NOMO-1 treated with dmso at 0.1 percent for 144 hours (cell line): Measurements from ENCODE around the gene MICALL2.

ENCODE experiments used
- DNase-seq: peaks from one replicate; lab custom pipeline; 2025; ENCODE audit not compliant: unreplicated experiment; lab: John Stamatoyannopoulos, UW

The MICALL2 gene

DNA sequence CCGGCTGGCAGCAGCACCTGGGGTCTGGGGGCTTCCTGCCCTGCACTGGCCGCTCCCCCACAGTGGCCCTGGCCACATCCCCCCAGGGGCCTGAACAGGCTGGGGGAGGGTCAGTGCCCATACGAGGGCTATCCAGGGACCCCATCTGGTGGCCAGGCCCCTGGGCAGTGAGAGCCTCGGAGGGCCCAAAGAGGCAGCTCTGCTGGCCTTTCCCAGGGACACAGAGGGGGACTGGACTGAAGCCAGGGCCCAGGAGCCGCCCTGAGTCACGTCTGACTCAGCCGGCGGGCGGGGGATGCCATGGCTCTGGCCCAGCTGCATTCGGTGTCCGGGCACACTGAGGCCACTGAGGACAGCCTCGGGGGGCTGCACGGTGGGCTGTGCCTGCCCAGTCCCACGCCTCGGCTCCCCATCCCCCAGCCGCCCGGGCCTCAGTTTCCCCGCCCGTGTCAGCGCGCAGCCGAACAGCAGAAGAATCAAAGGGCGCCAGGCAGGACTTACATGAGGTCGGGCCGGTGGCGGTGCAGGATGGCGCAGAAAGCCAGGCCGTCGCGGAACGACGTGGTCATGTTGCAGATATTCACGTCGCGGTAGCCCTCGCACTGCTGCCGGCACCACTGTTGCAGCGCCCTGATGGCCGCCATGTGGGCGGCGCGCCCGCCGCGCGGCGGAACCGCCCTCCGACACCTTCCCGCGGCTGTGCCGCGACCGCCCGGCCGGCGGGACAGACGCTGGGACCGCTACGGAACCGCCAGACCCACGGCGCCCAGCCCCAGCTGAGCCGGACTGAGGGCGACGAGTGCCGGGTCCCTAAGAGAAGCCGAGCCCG lies at the start of gene MICALL2:
MICALL2 (minus strand) TSS at position 788 of the 829 bp plus-strand sequence; CDS start at position 644, 144 bp downstream.
- DNase-seq = no peak

DNA sequence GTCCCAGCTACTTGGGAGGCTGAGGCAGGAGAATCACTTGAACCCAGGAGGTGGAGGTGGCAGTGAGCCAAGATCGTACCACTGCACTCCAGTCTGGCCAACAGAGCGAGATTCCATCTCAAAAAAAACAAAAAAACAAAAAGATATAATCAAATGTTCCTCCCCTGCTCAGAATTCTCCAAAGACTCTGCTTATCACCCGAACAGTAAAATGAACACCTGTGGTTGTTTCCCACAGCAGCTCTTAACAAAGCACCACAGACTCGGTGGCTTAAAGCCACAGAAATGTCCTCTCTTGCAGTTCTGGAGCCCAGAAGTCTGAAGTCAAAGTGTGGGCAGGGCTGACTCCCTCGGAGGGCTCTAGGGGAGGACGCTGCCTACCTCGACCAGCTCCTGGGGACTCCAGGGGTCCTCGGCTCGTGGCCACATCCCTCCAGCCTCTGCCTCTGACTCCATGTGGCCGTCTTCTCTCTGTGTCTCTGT lies 49.0 kb upstream of the MICALL2 start:
- no peak for DNase-seq

DNA sequence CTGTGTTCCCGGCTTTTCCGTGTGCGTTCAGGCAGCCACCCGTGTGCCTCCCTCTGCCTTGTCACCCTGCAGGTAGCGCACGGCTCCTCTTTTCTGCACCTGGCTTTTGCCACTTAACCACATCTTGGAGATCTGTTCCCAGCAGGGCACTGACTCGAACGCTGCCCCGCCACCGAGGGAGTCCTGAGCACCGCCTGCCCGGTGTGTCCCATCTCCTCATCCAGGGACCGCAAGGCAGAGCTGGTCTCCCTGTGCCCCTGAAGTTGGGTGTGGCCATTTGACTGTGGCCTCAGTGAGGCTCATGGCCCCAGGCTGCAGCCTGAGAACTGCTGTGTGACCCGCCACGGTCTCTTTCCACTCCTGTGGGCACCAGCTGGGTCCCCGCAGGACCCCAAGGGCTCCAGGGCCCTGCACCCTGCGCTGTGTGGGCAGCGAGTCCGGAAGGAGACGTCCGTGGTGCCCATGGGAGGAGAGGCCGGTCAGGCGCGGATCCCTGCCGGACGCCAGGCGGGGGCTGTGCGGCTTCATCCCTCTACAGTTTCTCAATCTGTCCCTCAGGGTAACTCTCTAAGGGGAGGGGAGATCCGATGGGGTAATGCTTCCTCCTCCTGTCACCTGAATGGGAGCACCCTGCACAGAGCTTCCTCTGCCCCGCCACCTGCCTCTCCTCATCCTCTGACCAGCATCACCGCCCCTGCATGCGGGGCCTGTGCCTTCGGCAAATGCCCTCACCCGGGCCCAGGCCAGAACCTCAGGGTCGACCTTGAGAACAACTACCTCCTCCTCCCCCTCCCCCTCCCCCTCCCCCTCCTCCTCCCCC lies 46.7 kb upstream of the MICALL2 start:
- DNase-seq = no peak

DNA sequence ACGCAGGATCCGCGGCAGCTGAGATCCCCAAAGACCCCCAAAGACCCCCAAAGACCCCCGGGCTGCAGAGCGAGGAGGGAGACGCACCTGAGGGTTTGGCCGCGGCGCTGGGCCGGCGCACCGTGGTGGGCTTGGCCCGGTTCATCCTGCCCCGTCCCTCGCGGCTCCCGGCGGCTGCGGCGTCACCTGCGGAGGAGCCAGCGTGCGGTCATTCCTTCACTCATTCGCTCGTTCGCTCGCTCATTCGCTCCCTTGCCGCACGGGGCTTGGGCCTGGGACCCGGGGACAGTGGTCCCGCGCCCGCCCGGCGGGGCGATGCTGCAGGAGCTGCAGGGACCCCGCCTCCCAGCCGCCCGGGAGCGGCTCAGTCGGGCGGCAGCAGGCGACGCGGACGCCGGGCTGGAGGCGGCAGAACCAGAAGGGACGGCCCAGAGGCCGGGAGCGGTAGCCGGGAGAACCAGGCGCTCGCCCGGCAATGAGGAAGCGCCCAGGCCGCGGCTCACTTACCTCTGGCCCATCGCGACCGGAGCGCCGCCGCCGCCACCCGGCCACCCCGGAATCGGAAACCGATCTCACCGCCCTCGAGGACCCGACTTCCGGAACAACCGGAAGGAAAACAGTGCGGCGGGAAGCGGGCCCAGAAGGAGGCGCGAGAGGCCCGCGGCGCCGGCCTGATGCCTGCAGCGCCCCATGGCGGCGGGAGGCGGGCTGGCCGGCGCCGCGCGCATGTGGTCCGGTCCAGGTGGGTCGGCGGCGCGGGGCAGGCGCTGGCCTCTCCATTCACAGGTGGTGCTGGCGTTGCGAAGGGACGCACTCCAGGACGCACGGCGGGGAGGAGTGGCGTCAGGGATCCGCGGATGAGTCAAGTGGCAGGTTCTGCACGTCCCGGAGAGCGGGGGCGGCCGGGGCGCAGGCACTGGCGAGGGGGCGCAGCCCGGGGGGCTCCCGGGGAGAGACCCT lies 44.8 kb upstream of the MICALL2 start, which contains the start of gene INTS1:
INTS1 (minus strand) TSS at position 574 of the 960 bp plus-strand sequence; CDS start at position 145, 429 bp downstream.
- peak; percentile 91 for DNase-seq

DNA sequence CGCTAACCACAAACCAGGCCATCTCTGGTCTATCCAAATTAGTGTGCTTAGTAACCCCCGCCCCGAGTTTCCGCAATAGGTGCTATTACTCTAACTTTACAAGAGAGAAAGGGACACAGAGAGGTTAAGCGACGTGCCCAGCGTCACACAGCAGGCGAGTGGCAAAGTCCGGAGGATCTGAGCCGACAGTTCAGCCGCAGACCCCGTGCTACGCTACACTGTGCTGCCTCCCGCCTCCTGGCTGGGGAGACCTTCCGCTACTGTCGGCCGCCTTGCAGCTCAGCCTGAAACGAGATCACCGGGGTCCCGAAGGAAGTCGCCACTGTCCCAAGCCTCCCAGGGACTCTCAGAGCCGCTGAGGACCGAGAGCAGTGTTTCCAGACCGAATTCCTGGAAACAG lies 44.1 kb upstream of the MICALL2 start:
- DNase-seq = no peak

DNA sequence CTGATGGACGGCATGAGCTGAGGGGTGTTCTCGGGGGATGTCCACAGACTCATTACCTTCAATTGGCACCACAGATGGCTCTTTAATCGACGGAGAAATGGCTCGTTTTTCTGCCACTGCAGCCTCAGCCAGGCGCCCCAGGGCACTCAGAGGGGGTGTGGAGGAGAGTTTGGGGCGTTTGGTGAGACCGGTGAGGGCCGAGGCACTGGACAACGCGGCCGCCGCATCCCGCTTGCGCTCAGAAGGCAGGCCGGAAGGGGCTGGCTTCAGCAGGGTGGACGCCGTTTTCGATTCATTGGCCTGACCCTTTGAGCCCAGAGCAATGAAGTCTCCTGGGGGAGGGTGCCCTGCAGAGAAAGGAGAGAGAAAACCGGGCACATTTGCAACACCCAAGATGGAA lies 43.6 kb upstream of the MICALL2 start:
- DNase-seq = no peak

DNA sequence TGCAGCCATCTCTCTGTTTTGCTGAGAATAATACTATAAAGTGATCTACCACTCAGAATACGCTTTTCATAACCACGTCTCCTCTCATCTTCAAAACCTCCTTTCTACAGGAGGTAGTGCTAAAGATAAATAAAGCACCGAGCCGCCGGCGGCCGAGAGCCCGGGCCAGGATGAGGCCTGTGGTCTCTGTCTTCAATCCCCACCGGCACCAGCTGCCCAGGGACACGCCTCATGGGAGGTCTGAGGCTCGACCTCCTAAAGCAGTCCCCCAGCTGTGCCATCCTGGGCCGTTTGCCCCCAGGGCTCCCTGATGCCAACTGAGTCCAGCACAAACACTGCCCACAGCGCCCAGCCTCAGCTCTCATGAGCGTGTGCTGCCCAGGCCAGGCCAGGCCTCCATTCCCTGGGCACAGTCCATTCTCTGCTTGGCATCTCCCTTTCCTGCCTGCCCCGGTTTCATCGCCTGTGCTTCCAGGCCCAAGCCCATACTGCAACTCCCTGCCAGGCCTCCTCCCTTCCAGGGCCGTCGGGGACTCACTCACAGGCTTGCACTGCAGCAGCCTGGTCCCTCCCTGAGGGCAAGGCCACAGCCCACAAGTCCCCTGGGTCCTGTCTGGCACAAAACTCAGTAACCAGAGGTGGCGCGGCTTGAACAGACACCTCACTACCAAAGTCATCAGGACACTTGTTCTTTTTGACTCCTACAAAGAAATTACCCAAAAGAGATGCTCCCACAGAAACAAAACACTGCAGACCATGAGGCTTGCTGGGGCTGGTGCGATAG lies 42.4 kb upstream of the MICALL2 start:
- no peak for DNase-seq

DNA sequence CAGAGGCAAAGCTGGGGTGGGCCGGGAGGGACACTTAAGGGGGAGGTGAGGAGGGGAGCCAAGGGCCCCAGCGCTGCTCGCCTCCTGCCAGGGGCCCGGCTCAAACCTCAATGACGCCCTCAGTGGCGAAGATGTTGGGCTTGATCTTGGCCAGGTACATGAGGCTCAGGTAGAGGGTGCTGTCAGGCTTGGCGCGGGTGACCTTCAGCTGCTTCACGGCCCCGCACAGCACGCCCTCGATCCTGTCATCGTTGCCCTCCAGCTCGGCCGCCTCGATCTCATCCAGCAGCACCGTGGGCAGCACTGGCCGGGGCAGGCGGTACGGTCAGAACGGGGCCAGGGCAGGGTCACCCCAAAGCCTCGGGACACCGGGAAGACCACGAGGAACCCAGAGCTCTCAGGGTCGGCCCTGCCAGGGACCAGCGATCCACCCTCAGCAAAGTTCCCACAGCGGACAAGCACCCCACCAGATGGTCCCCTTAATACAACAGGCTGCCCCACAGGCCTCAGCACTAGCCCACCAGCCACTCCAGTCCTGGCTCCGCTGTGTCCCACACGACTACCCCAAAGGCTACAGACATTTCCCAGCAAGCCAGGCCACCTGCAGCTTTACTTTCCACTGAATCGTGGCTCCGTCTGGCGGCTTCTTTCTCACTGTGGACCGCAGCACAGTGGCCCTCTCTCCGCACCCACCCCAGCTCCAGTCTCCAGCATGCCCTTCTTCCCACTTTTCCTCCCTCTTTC lies 41.0 kb upstream of the MICALL2 start:
- no peak for DNase-seq

DNA sequence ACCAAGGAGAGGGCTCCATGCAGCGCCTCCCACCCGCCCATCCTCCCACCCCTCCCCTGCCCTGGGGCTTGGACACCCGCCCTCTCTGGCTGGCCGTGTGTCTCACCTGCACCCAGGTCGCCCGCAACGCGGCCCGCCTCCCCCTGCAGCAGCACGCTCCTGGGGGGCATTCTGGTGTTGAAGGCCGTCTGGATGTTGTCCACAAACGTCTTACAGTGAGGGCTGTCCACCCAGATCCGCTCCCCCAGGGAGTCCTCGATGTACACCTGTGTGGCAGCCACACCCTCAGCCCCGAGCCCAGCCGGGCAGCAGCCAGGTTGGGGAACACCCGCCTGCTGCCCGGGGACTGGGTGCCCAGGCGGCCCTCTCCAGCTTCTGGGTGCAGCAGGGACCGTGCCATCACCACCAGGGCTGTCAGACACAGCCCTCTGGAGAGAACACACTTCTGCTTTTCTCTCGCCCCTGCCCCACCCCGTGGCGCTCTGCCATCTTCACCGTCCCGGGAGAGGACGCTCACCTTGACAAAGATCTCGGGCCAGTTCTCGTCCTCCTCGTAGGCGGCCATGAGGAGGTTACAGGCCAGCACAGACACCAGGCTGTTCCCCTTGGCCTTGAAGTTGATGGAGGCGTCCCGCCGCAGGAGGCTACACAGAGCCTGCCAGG lies 40.2 kb upstream of the MICALL2 start:
- no peak for DNase-seq

DNA sequence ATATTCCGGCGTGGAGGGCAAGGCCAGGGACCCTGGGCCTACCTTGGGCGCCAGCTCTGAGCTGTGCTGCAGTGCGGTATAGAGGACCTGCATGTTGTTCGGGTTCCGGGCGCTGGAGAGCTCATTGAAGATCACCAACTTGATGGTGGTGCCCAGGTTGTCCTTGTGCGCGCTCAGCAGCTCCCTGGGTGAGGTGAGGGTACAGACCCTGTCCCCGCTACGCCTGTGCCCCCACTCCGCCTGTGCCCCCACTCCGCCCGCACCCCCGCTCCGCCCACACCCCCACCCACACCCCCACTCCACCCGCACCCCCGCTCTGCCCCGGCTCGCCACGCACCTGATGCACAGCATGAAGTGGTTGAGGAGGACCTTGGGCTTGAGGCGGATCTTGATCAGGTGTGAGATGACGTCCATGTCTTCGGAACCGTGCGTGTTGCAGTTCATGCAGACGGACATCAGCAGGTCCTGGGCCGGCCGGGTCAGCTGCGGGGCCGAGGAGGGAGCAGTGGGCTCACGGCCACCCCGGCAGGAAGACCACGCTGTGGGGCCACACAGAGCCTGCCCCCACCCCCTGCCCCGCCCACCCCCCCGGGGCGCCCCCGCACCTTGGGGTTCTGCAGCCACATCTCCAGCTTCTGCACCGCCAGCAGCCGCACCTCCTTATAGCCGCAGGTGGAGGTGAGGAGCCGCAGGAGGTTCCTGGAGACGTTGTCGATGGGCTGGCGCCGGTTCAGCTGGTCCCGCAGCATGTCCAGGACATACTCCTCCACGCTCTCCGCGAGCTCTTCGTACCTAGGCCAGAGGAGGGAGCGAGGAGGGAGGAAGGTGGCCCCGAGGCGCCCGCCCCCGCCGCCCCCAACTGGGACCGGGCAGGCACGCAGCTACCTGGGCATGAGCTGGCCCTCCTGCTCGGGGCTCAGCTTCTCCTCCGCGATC lies 39.4 kb upstream of the MICALL2 start:
- DNase-seq = no peak

DNA sequence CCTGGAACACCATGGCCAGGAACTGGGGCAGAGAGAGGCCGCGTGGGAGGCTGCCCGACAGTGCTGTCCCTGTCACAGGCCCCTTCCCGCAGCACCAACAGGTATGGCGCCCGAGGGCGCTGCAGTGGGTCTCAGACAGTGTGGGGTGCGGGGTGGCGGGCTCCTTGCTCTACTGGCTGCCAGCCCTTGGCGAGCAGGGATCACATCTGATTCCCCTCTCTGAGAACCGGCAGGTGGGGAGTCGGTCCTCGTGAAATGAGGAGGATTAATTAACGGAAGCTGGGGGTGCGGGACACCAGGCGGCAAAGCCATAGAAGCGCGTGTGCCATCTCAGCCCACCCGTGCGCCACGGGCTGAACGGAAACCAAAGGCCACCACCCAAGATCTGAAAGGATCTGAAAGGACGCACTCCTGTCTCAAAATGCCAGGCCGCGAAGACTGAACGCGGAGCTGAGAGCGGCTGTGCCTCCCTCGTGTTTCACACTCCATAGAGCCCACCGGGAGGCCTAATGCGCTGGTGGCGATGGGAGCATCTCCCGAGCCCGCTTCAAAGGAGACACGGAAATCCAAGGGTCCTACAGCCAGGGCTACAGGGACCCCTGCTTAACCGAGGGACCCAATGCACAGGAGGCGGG lies 38.1 kb upstream of the MICALL2 start:
- DNase-seq = no peak

DNA sequence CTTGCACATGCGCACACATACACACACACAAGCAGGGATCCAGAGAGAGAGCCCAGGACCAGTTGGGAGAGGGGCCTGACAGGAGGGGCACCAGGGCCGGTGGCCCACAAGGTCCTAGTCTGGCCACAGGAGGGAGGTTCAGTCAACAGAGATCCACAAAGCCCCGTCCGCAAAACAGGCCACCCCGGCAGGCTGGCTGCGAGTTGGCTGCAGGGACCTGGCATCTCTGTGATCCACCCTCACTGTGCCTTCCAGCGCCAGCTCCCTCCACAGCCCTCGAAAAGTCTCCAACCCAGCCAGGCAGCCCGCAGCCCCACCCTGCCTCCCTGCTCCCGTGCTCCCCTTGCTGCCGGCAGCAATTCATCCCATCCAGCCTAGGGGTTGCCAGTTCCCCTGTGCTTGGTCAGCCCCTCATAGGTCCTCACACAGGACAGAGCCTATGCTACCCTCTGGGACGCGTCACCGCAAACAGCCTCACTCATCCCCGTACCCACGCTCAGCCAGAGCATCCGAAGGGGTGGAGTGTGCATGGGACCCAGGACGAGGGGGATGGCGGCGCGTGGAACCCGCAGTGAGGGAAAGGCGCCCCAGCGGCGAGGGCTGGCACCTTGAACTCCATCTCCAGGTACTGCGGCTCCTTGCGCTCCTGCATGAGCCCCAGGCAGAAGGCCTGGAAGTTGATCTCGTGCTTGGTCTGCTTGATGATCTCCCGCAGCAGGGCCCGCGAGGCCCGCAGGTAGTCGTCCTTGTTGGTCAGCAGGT lies 37.4 kb upstream of the MICALL2 start:
- no peak for DNase-seq

DNA sequence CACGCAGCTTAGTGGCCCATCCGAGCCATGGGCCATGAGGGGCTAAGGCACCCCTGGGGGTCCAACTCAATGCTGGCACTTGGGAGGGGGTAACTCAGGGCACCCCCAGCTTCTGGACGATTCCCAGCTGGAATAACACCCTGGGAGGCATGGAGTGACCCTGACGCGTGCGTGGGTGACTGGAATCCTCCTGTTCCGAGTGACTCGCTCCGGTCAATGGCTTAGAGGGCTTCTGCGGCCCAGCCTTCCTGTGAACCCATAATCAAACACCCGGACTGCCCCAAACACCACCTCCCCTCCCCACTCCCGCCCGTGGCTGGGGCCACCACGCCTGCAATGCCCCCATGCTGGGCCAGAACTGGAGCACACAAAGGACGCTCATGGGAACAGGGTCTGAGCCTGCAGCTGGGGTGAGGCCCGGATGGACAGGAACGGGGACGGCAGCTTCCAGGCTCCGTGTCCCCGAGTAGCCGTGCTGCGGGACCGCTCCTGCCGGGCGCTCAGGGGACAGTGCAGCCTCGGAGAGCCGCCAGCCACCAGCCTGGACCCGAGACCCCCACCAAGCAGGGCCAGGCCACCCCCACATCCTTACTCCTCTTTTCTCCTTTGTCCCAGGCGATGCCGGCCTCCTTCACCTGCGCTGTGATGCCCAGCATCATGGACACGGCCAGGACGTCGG lies 36.4 kb upstream of the MICALL2 start:
- no peak for DNase-seq

DNA sequence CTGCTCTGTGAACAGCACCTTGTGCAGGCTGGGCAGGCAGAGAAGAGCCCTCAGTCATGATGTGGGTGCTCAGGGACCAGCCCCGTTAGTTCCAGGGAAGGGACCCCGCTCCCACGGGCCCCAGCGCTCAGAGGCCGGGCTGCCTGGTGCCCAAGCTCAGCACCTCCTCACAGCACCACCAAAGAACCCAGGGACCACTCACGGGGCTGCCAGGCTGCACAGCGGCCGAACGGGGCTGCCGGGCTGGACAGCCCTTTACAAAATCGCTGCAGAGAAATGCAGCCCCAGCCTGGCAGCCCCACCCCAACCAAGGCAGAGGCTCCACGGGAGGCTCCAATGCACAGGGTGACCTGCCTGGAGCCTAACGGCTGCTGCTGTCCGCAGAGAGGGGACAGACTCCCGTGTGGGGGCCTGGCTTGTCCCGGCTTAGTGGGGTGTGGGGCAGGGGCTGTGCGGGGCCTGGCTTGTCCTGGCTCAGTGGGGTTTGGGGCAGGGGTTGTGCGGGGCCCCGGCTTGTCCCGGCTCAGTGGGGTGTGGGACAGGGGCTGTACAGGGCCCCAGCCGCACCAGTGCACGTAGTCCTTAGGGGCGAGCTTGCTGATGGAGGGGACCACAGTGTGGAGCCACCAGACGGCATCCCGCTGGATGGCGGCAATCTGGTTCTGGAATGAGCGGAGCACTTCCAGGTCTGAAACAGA lies 35.7 kb upstream of the MICALL2 start:
- no peak for DNase-seq

DNA sequence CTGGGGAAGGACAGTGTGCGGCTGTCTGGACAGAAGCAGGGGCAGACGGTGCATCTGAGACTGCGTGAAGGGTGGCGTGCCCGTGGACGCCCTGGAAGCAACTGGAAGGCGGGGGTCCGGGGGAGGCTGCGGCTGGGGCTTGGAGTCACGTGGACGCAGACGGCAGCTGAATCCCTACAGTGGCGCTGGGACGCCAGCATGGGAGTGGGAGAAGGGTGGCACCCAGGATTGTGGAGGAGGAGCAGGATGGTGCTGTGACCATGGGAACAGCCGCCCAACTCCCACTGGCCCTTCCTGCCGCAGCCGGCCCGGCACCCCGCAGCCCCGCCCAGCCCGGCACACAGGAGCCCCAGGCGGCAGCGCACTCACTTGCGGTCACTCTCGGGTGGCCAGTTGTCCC lies 35.2 kb upstream of the MICALL2 start:
- no peak for DNase-seq
